HepG2 (cell line): ENCODE results near the gene TNP2. TPM values are rescaled to one million over a fixed set of nuclear protein-coding genes. Genes with fewer than 3 reads are reported as not detected.

Experiments used
- ASH2L ChIP-seq: fragments of 300-600, 200-600 bp; sonication (generic); IDR thresholded peaks from 2 replicates; pipeline ENCODE4 v1.7.0; 2017; ENCODE audit warnings: low read depth, mild to moderate bottlenecking, moderate library complexity, mixed read lengths, low read length; ENCODE audit not compliant: insufficient read length
- ATF6 ChIP-seq: sonication (generic); formaldehyde crosslinking; conservative IDR thresholded peaks from 2 replicates; pipeline ENCODE4 v1.4.0; 2020; ENCODE audit warnings: missing genetic modification reagents
- ATRX ChIP-seq: sonication (generic); formaldehyde crosslinking; IDR thresholded peaks from 2 replicates; pipeline ENCODE4 v1.4.0; 2020; ENCODE audit warnings: missing genetic modification reagents, borderline replicate concordance
- CBX5 ChIP-seq: sonication (generic); formaldehyde crosslinking; IDR thresholded peaks from 2 replicates; pipeline ENCODE4 v1.4.0; 2020; ENCODE audit warnings: missing genetic modification reagents, borderline replicate concordance
- CEBPB ChIP-seq: IDR thresholded peaks from 2 replicates; pipeline ENCODE4 v1.6.1; 2011; ENCODE audit warnings: low read depth, low read length, improper control_type of control experiment, borderline replicate concordance
- DDIT3 ChIP-seq: sonication (generic); formaldehyde crosslinking; IDR thresholded peaks from 2 replicates; pipeline ENCODE4 v1.4.0; 2020; ENCODE audit warnings: mild to moderate bottlenecking, missing genetic modification reagents
- DNMT1 ChIP-seq: sonication (generic); formaldehyde crosslinking; IDR thresholded peaks from 2 replicates; pipeline ENCODE4 v1.5.1; 2020; ENCODE audit warnings: mild to moderate bottlenecking, missing genetic modification reagents
- HNF1B ChIP-seq: sonication (generic); formaldehyde crosslinking; IDR thresholded peaks from 2 replicates; pipeline ENCODE4 v1.5.1; 2020; ENCODE audit warnings: mild to moderate bottlenecking, moderate library complexity, missing genetic modification reagents
- RFX3 ChIP-seq: IDR thresholded peaks from 2 replicates; pipeline ENCODE4 v1.6.1; 2016; ENCODE audit warnings: missing biosample characterization, missing genetic modification reagents
- SIX1 ChIP-seq: sonication (generic); formaldehyde crosslinking; IDR thresholded peaks from 2 replicates; pipeline ENCODE4 v1.4.0; 2020; ENCODE audit warnings: missing genetic modification reagents, borderline replicate concordance
- SKIL ChIP-seq: sonication (generic); formaldehyde crosslinking; IDR thresholded peaks from 2 replicates; pipeline ENCODE4 v1.8.0; 2022; ENCODE audit warnings: missing genetic modification reagents, mild to moderate bottlenecking, moderate library complexity, borderline replicate concordance
- SOX5 ChIP-seq: IDR thresholded peaks from 2 replicates; pipeline ENCODE4 v1.6.1; 2016; ENCODE audit warnings: borderline replicate concordance
- TBX3 ChIP-seq: fragments of 450-650 bp; IDR thresholded peaks from 2 replicates; pipeline ENCODE4 v1.6.1; 2017; ENCODE audit warnings: antibody characterized with exemption, mild to moderate bottlenecking, inconsistent platforms, borderline replicate concordance
- ZFP37 ChIP-seq: sonication (generic); formaldehyde crosslinking; IDR thresholded peaks from 2 replicates; pipeline ENCODE4 v1.4.0; 2020; ENCODE audit warnings: missing genetic modification reagents, borderline replicate concordance
- ZNF143 ChIP-seq: sonication (generic); formaldehyde crosslinking; IDR thresholded peaks from 2 replicates; pipeline ENCODE4 v1.4.0; 2020; ENCODE audit warnings: missing genetic modification reagents
- ZNF333 ChIP-seq: sonication (generic); formaldehyde crosslinking; IDR thresholded peaks from 2 replicates; pipeline ENCODE4 v1.4.0; 2020; ENCODE audit warnings: mild to moderate bottlenecking, missing genetic modification reagents, borderline replicate concordance
- ZNF335 ChIP-seq: sonication (generic); formaldehyde crosslinking; IDR thresholded peaks from 2 replicates; pipeline ENCODE4 v1.4.0; 2020; ENCODE audit warnings: missing genetic modification reagents
- ZNF589 ChIP-seq: sonication (generic); formaldehyde crosslinking; conservative IDR thresholded peaks from 2 replicates; pipeline ENCODE4 v1.8.0; 2022; ENCODE audit warnings: mild to moderate bottlenecking, moderate library complexity, missing genetic modification reagents
- ZNF598 ChIP-seq: sonication (generic); formaldehyde crosslinking; IDR thresholded peaks from 2 replicates; pipeline ENCODE4 v1.5.1; 2020; ENCODE audit warnings: mild to moderate bottlenecking, missing genetic modification reagents, borderline replicate concordance
- ZNF670 ChIP-seq: sonication (generic); formaldehyde crosslinking; IDR thresholded peaks from 2 replicates; pipeline ENCODE4 v1.8.0; 2022; ENCODE audit warnings: mild to moderate bottlenecking, missing genetic modification reagents, borderline replicate concordance
- ZNF883 ChIP-seq: sonication (generic); formaldehyde crosslinking; IDR thresholded peaks from 2 replicates; pipeline ENCODE4 v1.5.1; 2020; ENCODE audit warnings: mild to moderate bottlenecking, missing genetic modification reagents; ENCODE audit errors: not compliant biosample characterization
- polyA plus RNA-seq, 8 experiments: library from polyadenylated mRNA; depleted of rRNA in 3 of 8; stranded (reverse) in 7 of 8; unstranded in 1 of 8; fragments of >200 nt; fragmentation: Illumina TruSeq in 4 of 8; extraction: Trizol in 4 of 8; gene quantifications; 2 replicates each; pipeline versions ENCODE4 v1.2.1 to v1.2.3, GENCODE V29; 2011 to 2016; ENCODE audit warnings: low read depth in 4 of 8, missing spikeins in 1 of 8, mixed read lengths in 1 of 8; ENCODE audit not compliant: insufficient read depth in 1 of 8
- total RNA-seq, 5 experiments: library from RNA; depleted of rRNA; stranded (reverse); fragments of >200 nt; fragmentation: Illumina TruSeq; extraction: Trizol; gene quantifications; 2 replicates each; pipeline ENCODE4 v1.2.3, GENCODE V29; 2016; ENCODE audit warnings: low read depth in 1 of 5
- TF ChIP-seq, protein P1 (sequence below): sonication (generic); formaldehyde crosslinking; IDR thresholded peaks from 2 replicates; pipeline ENCODE4 v1.4.0; 2020; ENCODE audit warnings: mild to moderate bottlenecking, missing genetic modification reagents
- TF ChIP-seq, protein P2 (sequence below): sonication (generic); formaldehyde crosslinking; IDR thresholded peaks from 2 replicates; pipeline ENCODE4 v1.5.1; 2020; ENCODE audit warnings: mild to moderate bottlenecking, missing genetic modification reagents, borderline replicate concordance

Gene TNP2
- total and polyA plus RNA-seq, 2 of the 13 experiments (the other 11 are each of a cell fraction or from before 2014, with no cell fraction given), result not detected

DNA sequence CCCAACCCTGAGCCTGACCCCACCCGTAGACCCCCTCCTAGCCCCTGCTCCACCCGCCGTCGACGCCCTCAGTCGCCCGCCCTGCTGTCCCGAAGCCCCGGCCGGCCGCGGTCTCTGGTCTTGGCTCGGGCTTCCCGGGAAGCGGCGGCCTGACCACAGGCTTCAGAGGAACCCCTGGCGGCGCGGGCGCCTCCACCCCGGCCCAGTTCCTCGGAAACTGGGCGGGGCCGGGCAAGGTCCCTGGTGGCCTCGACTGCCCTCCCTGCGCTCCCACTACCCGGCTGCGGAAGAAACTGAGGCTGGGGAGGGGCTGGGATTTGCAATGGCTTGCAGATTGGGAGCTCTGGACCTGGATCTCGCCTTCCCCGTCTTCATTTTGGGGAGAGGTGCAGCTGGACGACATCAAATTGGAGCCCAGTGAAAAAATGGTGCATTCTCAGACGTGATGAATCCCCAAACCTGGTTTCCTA is 12.4 kb downstream of the TNP2 start (continued):
- TF ChIP-seq DDIT3 (no peak), ZNF333 (CRISPR knock-in tag) (no peak; the same call in 1 of the 2 replicates), ASH2L (no peak), CBX5 (CRISPR knock-in tag) (no peak; the same call in 1 of the 2 replicates), ZNF670 (CRISPR knock-in tag) (peak; percentile 99), ZNF143 (CRISPR knock-in tag) (no peak), RFX3 (no peak), CEBPB (no peak), DNMT1 (CRISPR knock-in tag) (no peak), ZFP37 (no peak), TBX3 (no peak), SKIL (CRISPR knock-in tag) (no peak), SIX1 (CRISPR knock-in tag) (no peak), ZNF883 (peak; percentile 61), ZNF598 (CRISPR knock-in tag) (no peak), ATRX (CRISPR knock-in tag) (no peak), SOX5 (no peak), ZNF335 (CRISPR knock-in tag) (no peak), ATF6 (CRISPR knock-in tag) (no peak), ZNF589 (CRISPR knock-in tag) (peak; percentile 11; the same call in 1 of the 2 replicates), HNF1B (peak; percentile 57; the same call in 1 of the 2 replicates)
- TF ChIP-seq, protein P1, sequence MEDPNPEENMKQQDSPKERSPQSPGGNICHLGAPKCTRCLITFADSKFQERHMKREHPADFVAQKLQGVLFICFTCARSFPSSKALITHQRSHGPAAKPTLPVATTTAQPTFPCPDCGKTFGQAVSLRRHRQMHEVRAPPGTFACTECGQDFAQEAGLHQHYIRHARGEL (CRISPR knock-in tag), result no peak
- TF ChIP-seq, protein P2, sequence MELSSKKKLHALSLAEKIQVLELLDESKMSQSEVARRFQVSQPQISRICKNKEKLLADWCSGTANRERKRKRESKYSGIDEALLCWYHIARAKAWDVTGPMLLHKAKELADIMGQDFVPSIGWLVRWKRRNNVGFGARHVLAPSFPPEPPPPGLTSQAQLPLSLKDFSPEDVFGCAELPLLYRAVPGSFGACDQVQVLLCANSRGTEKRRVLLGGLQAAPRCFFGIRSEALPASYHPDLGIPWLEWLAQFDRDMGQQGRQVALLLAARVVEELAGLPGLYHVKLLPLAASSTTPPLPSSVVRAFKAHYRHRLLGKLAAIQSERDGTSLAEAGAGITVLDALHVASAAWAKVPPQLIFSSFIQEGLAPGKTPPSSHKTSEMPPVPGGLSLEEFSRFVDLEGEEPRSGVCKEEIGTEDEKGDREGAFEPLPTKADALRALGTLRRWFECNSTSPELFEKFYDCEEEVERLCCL (CRISPR knock-in tag), result peak; percentile 87; the same call in 1 of the 2 replicates
